Esophagus squamous epithelium (tissue), 5 donors: ENCODE data around the gene TNPO1. TPM values are rescaled to one million over a fixed set of nuclear protein-coding genes. Genes with fewer than 3 reads are reported as not detected.

Source experiments
- DNase-seq: peaks from one replicate; lab custom pipeline; 2025; lab: John Stamatoyannopoulos, UW
- H3K27ac ChIP-seq, 4 donors: fragments of 200-600 bp; sonication (generic); one replicate each; pipeline ENCODE4 v1.5.1; 2016 to 2019; ENCODE audit warnings: mild to moderate bottlenecking in 1 of 4
- H3K27me3 ChIP-seq, 4 donors: fragments of 200-600 bp; sonication (generic); 1 replicate in 3 of 4; 2 replicates in 1 of 4; pipeline versions ENCODE4 v1.5.1 to v1.6.0; 2017 to 2021; ENCODE audit warnings: antibody characterized with exemption in 1 of 4
- H3K36me3 ChIP-seq, 3 donors: fragments of 200-600 bp; sonication (generic); one replicate each; pipeline ENCODE4 v1.5.1; 2016 to 2019
- H3K4me1 ChIP-seq, 3 donors: fragments of 200-600 bp; sonication (generic); one replicate each; pipeline ENCODE4 v1.5.1; 2017 to 2019
- H3K4me3 ChIP-seq, 4 donors: fragments of 200-600 bp; sonication (generic); 1 replicate in 3 of 4; 2 replicates in 1 of 4; pipeline ENCODE4 v1.5.1; 2016 to 2019; ENCODE audit warnings: mild to moderate bottlenecking in 2 of 4, moderate library complexity in 1 of 4
- H3K9me3 ChIP-seq, 3 donors: fragments of 200-600 bp; sonication (generic); one replicate each; pipeline ENCODE4 v1.5.1; 2016 to 2019
- POLR2A ChIP-seq, 4 donors: fragments of 450-650 bp; IDR thresholded peaks; one replicate each; pipeline ENCODE4 v1.6.1; 2017; ENCODE audit warnings: antibody characterized with exemption in 4 of 4, mild to moderate bottlenecking in 4 of 4, moderate library complexity in 3 of 4
- WGBS, 2 donors: methylation state at CpG; one replicate each; pipeline ENCODE4 v1.1.5; 2018; 5-methylcytosine and 5-hydroxymethylcytosine counted together
- intact Hi-C: fragments of 100-400 bp; cut with DNase I; formaldehyde crosslinking; loops from one replicate; pipeline ENCODE4 v1.15.0; 2022
- total RNA-seq, 4 donors: library from RNA; depleted of rRNA; stranded (reverse); fragments of >200 nt; gene quantifications; one replicate each; pipeline ENCODE4 v1.1.0, GENCODE V29; 2016
- TF ChIP-seq, protein P1 (sequence below), 6 experiments: fragments of 450-650 bp in 4 of 6; fragments of 200-600 bp in 2 of 6; sonication (generic) in 2 of 6; IDR thresholded peaks; one replicate each; pipeline ENCODE4 v1.5.1; 2016 to 2019; ENCODE audit warnings: antibody characterized with exemption in 6 of 6, mild to moderate bottlenecking in 4 of 6, moderate library complexity in 4 of 6
- donor health status: DM: yes; HTN: yes; CAD: no.

TNPO1 gene
- total RNA-seq: 10 to 100 TPM; 49.1 to 90.6 (median 78.0) TPM

DNA sequence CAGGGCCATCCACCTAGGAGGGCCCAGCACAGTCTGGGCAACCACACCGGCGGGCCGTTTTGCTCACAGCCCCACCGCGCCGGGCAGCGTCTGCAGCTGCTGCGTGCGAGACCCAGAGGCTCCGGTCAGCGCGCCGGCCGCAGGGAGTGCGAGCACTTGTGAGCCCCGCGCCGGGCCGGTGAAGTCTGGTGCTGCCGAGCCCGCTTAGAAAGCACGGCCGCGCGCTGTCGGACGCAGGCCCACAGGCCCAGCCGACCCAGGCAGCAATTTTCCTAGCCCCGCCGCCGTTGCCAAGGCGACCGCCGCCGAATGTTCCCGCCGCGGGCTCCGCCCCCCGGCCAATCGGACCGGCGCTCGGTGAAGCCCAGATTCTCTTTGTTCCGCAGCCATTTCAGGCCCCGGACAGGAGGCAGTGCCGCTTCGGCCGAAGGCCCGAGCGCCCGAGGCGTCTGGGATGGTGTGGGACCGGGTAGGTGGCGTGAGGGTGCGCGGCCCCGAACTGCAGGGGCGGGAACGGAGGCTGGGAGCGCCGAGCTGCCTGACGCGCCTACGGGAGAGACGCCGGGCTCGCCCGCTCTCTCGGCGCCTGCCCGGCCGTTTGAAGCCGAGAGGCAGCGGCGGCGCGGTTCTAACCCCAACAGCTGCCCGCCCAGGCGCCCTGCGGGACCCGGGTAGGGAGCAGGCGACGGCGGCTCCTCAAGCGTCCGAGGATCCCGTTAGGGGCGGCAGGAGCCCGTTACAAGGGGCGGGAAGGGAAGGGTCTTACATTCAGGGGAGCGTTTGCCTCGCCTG lies at the start of gene TNPO1:
Gene TNPO1 (plus strand): TSS at position 378 of the 792 bp plus-strand sequence. CDS start 77 bp downstream, at position 455.
- Histone ChIP-seq H3K27me3 (no peaks in the 10 kb centered on the region), H3K4me3 (peak within 1 kb of the TSS; percentile 70 to 97 (median 80)), H3K4me1 (peaks cover 7 to 42% (median 8%) of the 10 kb centered on the region in 3 donors), H3K27ac (peak within 1 kb of the TSS; percentile 97 to 99 (median 98)), H3K36me3 (no peaks in the 10 kb centered on the region), H3K9me3 (no peaks in the 10 kb centered on the region)
- 0% methylated on average over 9 of the region's 93 CpGs; no CpG with 5 or more reads in 1 of the 2 donors for WGBS, 2 donors
- peak in 3 of 4 donors; percentile 29 to 97 (median 94) for TF ChIP-seq POLR2A (IDR thresholded peaks at IDR 0.05)
- TF ChIP-seq, protein P1, sequence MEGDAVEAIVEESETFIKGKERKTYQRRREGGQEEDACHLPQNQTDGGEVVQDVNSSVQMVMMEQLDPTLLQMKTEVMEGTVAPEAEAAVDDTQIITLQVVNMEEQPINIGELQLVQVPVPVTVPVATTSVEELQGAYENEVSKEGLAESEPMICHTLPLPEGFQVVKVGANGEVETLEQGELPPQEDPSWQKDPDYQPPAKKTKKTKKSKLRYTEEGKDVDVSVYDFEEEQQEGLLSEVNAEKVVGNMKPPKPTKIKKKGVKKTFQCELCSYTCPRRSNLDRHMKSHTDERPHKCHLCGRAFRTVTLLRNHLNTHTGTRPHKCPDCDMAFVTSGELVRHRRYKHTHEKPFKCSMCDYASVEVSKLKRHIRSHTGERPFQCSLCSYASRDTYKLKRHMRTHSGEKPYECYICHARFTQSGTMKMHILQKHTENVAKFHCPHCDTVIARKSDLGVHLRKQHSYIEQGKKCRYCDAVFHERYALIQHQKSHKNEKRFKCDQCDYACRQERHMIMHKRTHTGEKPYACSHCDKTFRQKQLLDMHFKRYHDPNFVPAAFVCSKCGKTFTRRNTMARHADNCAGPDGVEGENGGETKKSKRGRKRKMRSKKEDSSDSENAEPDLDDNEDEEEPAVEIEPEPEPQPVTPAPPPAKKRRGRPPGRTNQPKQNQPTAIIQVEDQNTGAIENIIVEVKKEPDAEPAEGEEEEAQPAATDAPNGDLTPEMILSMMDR (IDR thresholded peaks at IDR 0.05): peak in 1 of 6 experiments; percentile 4
- DNase-seq: peak; percentile 53
- intact Hi-C loops: no loop called here

DNA sequence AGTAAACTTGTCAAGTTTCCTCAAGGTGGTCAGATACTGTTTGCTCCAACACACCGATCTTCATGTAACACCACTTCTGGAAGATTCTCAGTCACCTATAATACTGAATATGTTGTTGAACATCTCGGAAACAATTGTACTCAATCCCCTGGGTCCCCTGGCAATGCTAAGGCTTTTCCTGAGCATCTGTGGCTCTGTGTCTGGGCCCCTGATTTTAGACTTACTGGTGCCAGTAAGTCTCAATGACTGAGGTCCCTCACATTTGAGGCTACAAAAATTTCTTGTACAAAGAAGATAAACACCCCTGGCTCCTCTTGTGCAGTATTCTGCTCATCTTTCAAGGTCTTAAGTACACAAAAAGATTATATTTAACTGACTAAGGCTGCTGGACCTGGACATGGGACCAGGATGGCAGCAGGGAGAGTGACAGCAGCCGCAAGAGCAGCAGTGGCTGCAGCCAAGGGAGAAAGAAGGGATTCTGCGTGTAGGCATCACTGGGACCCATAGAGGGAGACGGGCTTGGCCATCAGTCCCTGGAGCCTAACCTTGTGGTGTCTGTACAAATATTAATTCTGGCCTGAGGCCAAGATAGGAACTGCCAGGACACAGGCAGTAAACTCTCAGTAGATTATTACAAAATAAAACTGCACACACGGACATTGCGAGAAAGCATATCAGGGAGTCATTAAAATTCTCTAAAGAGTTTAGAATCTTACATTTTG lies 49.0 kb upstream of the TNPO1 start:
- Histone ChIP-seq H3K36me3 (no peaks in the 10 kb centered on the region), H3K9me3 (peaks cover 0 to 9% (median 4%) of the 10 kb centered on the region in 3 donors), H3K4me1 (no peaks in the 10 kb centered on the region), H3K4me3 (no peak overlapping the region), H3K27me3 (no peaks in the 10 kb centered on the region), H3K27ac (no peak overlapping the region)
- TF ChIP-seq POLR2A (IDR thresholded peaks at IDR 0.05): no peak
- TF ChIP-seq, protein P1 (IDR thresholded peaks at IDR 0.05): no peak
- intact Hi-C loops: no loop called here
- 73 to 84% methylated on average over 7 of the region's 7 CpGs for WGBS, 2 donors
- DNase-seq: no peak

DNA sequence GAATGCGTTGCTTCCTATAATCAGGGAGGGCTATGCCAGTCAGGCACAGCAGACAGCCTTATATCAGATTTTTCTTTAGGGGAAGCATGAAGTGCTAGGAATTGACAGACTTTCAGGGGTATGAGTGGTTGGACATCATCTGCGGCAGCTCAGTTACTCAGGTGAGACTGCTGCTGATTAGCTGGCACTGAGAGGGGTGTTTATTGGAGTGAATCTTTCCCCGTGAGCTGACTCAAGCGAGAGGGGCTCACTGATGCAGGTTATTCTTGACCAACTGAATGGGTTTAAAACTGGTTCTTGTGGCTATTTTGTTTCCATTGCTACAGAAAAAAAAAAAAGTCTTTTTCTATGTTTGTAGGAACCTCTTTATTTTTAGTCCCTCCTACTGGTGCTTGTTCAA lies 46.2 kb upstream of the TNPO1 start:
- 86 to 87% methylated on average over 4 of the region's 4 CpGs for WGBS, 2 donors
- no peak for DNase-seq
- no peaks in the 10 kb centered on the region for H3K4me1 ChIP-seq
- H3K9me3 ChIP-seq: peaks cover 0 to 7% (median 4%) of the 10 kb centered on the region in 3 donors
- H3K36me3 ChIP-seq: no peaks in the 10 kb centered on the region
- TF ChIP-seq, protein P1 (IDR thresholded peaks at IDR 0.05): no peak
- no peak for TF ChIP-seq POLR2A (IDR thresholded peaks at IDR 0.05)
- no peak overlapping the region for H3K27ac ChIP-seq
- intact Hi-C loops: no loop called here
- no peak overlapping the region for H3K4me3 ChIP-seq
- H3K27me3 ChIP-seq: no peaks in the 10 kb centered on the region

DNA sequence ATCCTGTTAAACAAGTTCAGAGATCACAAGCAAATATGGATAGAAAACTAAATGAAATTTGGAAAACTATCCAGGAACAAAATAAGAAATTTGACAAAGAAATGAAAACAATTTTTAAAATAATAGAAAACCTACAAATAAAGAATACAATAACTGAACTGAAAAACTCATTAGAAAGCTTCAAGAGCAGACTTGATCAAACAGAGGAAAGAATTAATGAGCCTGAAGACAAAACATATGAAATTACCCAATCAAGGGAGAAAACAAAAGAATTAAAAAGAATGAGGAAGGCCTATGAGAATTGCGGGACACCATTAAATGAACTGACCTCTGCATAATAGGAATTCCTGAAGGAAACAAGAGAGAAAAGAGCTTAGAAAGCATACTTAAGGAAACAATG lies 39.8 kb upstream of the TNPO1 start:
- Histone ChIP-seq H3K27me3 (no peaks in the 10 kb centered on the region), H3K4me3 (no peak overlapping the region), H3K36me3 (no peaks in the 10 kb centered on the region), H3K4me1 (no peaks in the 10 kb centered on the region), H3K9me3 (peaks cover 0 to 19% (median 7%) of the 10 kb centered on the region in 3 donors), H3K27ac (no peak overlapping the region)
- TF ChIP-seq, protein P1 (IDR thresholded peaks at IDR 0.05): no peak
- TF ChIP-seq POLR2A (IDR thresholded peaks at IDR 0.05): no peak
- WGBS, 2 donors: 82 to 96% methylated on average over 1 of the region's 1 CpG
- intact Hi-C loops: no loop called here
- DNase-seq: no peak

DNA sequence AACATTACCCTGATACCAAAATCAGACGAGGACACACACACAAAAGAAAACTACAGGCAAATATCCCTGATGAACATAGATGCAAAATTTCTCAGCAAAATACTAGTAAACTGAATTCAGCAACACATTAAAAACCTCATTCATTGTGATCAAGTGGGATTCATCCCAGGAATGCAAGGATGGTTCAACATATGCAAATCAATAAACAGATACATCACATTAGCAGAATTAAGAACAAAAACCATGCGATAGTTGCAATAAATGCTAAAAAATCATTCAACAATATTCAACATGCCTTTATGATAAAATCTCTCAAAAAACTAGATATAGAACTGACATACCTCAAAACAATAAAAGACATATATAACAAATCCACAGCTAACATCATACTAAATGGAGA lies 36.9 kb upstream of the TNPO1 start:
- Histone ChIP-seq H3K4me3 (no peak overlapping the region), H3K36me3 (no peaks in the 10 kb centered on the region), H3K27me3 (no peaks in the 10 kb centered on the region), H3K27ac (no peak overlapping the region), H3K4me1 (no peaks in the 10 kb centered on the region), H3K9me3 (peaks cover 0 to 19% (median 7%) of the 10 kb centered on the region in 3 donors)
- TF ChIP-seq, protein P1 (IDR thresholded peaks at IDR 0.05): no peak
- TF ChIP-seq POLR2A (IDR thresholded peaks at IDR 0.05): no peak
- WGBS, 2 donors: 91 to 93% methylated on average over 2 of the region's 2 CpGs
- intact Hi-C loops: no loop called here
- no peak for DNase-seq
